SJCRH30 (cell line): ENCODE results near the gene HS6ST3. TPM values are rescaled to one million over a fixed set of nuclear protein-coding genes. Genes with fewer than 3 reads are reported as not detected.
"Not testable (repeated sequence)": the region's sequence is repeated elsewhere in the genome, so short reads cannot be mapped to it uniquely, and the experiment has no call there.

ENCODE experiments used
- DNase-seq, 2 experiments: peaks; one replicate each; pipeline ENCODE4 v3.0.0-alpha.2; 2015 to 2020
- H3K27ac ChIP-seq: fragments of 250-450 bp; sonication (Bioruptor Pico); 2 replicates; pipeline ENCODE4 v1.5.1; 2020; ENCODE audit warnings: mild to moderate bottlenecking, moderate library complexity
- H3K27me3 ChIP-seq: fragments of 250-450 bp; sonication (Bioruptor Pico); 2 replicates; pipeline ENCODE4 v1.5.1; 2020; ENCODE audit warnings: mild to moderate bottlenecking, moderate library complexity
- H3K36me3 ChIP-seq: fragments of 250-450 bp; sonication (Bioruptor Pico); 2 replicates; pipeline ENCODE4 v1.5.1; 2020; ENCODE audit warnings: mild to moderate bottlenecking, moderate library complexity
- H3K4me1 ChIP-seq: fragments of 250-450 bp; sonication (Bioruptor Pico); 2 replicates; pipeline ENCODE4 v1.5.1; 2020; ENCODE audit warnings: mild to moderate bottlenecking, moderate library complexity
- H3K4me3 ChIP-seq: fragments of 250-450 bp; sonication (Bioruptor Pico); 2 replicates; pipeline ENCODE4 v1.5.1; 2020; ENCODE audit warnings: mild to moderate bottlenecking, moderate library complexity
- H3K9me3 ChIP-seq: fragments of 250-450 bp; sonication (Bioruptor Pico); replicated peaks from 2 replicates; pipeline ENCODE4 v1.5.1; 2020; ENCODE audit warnings: mild to moderate bottlenecking, moderate library complexity
- total RNA-seq: library from RNA; depleted of rRNA; stranded (reverse); fragments of >200 nt; shearing (Covaris generic); gene quantifications from 2 replicates; pipeline ENCODE4 v1.2.3, GENCODE V29; 2014

Gene HS6ST3
- total RNA-seq, 1 experiment from 2014 or later = 0.02 TPM

DNA sequence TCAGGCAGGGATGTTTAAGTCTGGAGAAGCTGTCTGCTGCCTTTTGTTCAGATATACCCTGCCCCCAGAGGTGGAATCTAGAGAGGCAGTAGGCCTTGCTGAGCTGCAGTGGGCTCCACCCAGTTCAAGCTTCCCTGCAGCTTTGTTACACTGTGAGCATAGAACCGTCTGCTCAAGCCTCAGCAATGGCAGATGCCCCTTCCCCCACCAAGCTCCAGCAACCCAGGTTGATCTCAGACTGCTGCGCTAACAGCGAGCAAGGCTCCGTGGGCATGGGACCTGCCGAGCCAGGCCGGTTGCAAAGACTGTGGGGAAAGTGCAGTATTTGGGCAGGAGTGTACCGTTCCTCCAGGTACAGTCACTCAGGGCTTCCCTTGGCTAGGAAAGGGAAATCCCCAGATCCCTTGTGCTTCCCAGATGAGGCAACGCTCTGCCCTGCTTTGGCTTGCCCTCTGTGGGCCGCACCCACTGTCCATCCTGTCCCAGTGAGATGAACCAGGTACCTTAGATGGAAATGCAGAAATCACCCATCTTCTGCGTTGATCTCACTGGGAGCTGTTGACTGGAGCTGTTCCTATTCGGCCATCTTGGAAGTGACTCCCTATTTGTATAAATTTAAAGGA lies 434.6 kb downstream of the HS6ST3 start:
- not testable (repeated sequence) for H3K27ac ChIP-seq, H3K4me3 ChIP-seq, H3K4me1 ChIP-seq, H3K36me3 ChIP-seq, H3K9me3 ChIP-seq, DNase-seq, H3K27me3 ChIP-seq

DNA sequence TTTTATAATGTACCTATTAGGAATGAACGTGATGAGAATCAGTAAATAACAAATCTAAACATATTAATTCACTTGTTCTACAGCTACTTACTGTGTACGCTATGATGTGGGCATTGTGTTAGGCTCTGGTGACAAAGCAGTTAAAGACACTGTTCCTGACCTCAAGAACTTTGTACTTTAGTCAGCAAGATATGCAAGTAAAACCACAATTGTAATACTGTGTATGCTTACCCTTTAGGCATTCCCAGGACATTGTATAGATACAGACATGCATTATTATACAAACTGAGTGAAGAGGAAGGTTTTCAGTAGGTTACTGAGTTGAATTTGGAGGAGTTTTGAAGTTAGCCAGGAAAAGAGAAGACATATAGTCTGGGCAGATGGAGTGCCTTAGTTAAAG lies 435.8 kb downstream of the HS6ST3 start:
- H3K9me3 ChIP-seq = no peaks in the 10 kb centered on the region
- no peak overlapping the region for H3K27ac ChIP-seq
- no peak overlapping the region for H3K4me3 ChIP-seq
- no peaks in the 10 kb centered on the region for H3K36me3 ChIP-seq
- no peak for DNase-seq
- H3K27me3 ChIP-seq = no peaks in the 10 kb centered on the region
- H3K4me1 ChIP-seq = no peaks in the 10 kb centered on the region

DNA sequence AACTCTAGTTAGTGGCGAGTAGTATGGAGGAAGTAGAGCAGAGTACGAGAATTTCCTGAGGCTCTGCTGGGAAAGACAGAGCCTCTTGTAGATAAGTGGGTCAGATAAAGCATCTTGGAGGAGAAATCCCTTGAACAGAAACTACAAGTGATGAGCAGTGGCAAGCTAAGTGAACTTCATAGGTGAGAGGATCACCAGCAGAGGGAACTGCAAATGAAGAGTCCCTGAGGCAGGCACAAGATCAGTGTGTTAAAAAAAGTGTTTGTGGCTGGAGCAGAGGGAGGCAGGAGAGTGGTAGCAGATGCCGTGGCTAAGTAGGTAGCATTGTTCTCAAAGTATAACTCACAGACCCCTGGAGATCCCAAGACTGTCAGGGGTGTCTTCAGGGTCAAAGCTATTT lies 437.6 kb downstream of the HS6ST3 start:
- H3K27me3 ChIP-seq = no peaks in the 10 kb centered on the region
- no peaks in the 10 kb centered on the region for H3K36me3 ChIP-seq
- H3K4me1 ChIP-seq = no peaks in the 10 kb centered on the region
- H3K4me3 ChIP-seq = no peak overlapping the region
- H3K9me3 ChIP-seq = no peaks in the 10 kb centered on the region
- H3K27ac ChIP-seq = no peak overlapping the region
- no peak for DNase-seq

DNA sequence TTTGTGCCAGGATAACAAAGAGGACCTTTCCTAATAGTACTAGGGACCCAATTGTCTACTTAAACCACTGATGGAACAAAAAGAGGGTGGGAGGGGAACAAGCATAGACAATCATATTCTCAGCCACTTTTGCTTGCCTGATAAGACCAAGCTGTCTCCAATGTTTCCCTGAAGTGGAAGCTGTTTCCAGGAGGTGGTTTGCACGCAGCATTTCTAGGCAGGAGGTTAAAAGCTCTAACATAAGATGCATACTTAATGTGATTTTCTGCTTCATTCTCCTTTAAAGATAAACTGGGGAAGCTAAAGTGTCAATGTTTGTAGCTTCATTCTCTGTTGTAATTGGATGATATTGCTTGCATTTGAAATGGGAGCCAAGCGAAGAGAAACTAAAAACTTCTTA lies 442.9 kb downstream of the HS6ST3 start:
- Histone ChIP-seq H3K27ac (no peak overlapping the region), H3K9me3 (no peaks in the 10 kb centered on the region), H3K4me3 (no peak overlapping the region), H3K36me3 (no peaks in the 10 kb centered on the region), H3K4me1 (no peaks in the 10 kb centered on the region), H3K27me3 (no peaks in the 10 kb centered on the region)
- DNase-seq = no peak

DNA sequence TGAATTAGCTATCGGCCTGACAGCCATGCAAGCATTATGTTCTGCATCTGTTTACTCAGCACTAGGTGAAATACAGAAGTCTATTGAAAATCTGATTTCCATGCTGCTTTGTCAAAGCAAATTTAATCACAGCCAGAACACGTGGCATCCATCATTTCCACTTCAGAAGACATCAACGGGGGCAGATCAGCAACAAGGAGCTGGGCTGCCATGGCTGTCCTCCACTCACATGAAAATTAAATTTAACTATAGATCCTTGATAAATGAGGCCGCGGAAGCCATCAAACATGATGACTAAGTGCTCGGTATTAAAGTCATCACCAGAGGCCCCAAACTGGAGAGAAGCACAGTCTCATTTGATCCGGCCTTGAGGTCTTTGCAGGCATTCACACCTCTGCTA lies 443.5 kb downstream of the HS6ST3 start:
- no peak overlapping the region for H3K27ac ChIP-seq
- DNase-seq = no peak
- H3K36me3 ChIP-seq = no peaks in the 10 kb centered on the region
- H3K4me1 ChIP-seq = no peaks in the 10 kb centered on the region
- no peaks in the 10 kb centered on the region for H3K27me3 ChIP-seq
- H3K4me3 ChIP-seq = no peak overlapping the region
- no peaks in the 10 kb centered on the region for H3K9me3 ChIP-seq

DNA sequence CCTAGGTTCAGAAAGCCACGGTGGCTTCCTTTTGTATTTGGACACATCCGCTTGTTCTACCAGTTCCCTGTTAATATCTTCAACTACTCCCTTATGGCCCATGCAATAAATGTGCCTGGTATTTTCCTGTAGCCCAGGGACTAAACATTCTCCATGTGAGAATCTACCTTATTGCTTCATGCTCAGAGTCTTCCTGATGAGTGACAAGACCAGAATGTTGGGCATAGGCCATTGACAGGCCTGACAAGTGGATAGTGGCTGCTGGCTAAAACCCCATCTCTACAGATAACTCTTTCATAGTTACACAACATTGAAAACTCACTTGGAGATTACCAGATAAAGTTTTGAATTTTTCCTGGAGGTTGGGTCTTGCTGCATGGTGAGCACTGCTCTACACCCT lies 449.9 kb downstream of the HS6ST3 start:
- Histone ChIP-seq H3K27ac (no peak overlapping the region), H3K4me1 (no peaks in the 10 kb centered on the region)

DNA sequence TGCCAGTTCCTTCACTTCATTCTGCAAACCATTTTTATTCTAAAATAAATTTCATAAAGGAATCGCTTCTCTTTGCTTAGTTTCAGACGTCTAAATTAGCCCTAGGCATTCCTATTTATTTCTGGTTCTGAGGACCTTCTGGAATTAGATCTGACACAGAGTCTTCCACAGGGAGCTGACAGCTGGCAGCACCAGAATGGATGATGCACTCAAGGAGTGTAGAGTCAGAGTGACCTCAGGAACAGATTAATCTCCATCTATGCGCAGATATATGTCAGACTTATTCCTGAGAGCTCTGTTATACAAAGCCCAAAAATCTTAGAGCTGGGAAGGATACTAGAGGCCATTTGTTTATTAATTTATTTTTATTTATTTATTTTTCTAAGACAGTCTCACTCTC lies 450.8 kb downstream of the HS6ST3 start:
- H3K27ac ChIP-seq = no peak overlapping the region
- H3K4me3 ChIP-seq = no peak overlapping the region
- no peak for DNase-seq
- no peaks in the 10 kb centered on the region for H3K27me3 ChIP-seq
- H3K9me3 ChIP-seq = no peaks in the 10 kb centered on the region
- no peaks in the 10 kb centered on the region for H3K36me3 ChIP-seq
- no peaks in the 10 kb centered on the region for H3K4me1 ChIP-seq

More for the DNA sequence above, 449.9 kb downstream of the HS6ST3 start:
- Histone ChIP-seq H3K4me3 (no peak overlapping the region), H3K9me3 (no peaks in the 10 kb centered on the region), H3K27me3 (no peaks in the 10 kb centered on the region), H3K36me3 (no peaks in the 10 kb centered on the region)
- no peak for DNase-seq

DNA sequence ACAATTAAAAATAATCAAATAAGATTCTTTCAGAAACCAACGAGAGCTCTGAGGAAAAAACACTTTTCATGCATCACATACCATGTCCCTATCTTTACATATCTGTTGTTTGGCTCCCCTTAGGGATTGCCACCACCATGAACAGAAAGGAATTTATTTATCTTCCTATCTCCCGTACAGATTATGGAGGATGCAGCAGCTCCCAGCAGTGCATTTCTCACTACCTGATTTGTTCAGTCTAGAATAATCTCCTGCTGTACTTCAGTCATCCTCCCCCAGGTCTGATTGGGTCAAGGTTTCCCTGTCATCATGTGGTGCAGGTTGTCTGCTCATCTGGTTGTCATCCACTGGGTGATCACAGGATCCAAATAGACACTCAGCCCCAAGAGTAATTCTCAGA lies 453.1 kb downstream of the HS6ST3 start:
- H3K36me3 ChIP-seq = no peaks in the 10 kb centered on the region
- no peak for DNase-seq
- no peak overlapping the region for H3K27ac ChIP-seq
- no peaks in the 10 kb centered on the region for H3K4me1 ChIP-seq
- H3K4me3 ChIP-seq = no peak overlapping the region
- no peaks in the 10 kb centered on the region for H3K27me3 ChIP-seq
- H3K9me3 ChIP-seq = no peaks in the 10 kb centered on the region

DNA sequence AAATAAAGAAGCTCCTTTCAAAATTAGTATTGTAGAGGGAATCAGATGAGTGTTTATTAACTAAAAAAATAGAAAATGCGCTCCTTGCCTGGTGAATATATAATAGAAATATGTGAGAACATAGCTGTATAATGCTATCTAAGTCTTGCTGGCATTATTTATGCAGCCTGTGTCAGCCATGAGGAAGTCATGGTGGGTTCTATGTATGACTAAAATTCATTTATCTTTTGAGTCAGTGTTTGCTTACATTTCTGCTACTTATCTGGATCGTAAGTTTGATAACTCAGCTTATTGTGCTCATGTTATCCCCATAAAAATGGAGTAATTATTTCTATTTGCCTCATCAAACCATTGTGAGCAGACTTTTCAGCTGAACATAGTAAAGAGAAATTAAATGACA lies 455.1 kb downstream of the HS6ST3 start:
- no peaks in the 10 kb centered on the region for H3K36me3 ChIP-seq
- no peaks in the 10 kb centered on the region for H3K4me1 ChIP-seq
- H3K9me3 ChIP-seq = no peaks in the 10 kb centered on the region
- no peaks in the 10 kb centered on the region for H3K27me3 ChIP-seq
- no peak overlapping the region for H3K27ac ChIP-seq
- no peak overlapping the region for H3K4me3 ChIP-seq
- DNase-seq = no peak

DNA sequence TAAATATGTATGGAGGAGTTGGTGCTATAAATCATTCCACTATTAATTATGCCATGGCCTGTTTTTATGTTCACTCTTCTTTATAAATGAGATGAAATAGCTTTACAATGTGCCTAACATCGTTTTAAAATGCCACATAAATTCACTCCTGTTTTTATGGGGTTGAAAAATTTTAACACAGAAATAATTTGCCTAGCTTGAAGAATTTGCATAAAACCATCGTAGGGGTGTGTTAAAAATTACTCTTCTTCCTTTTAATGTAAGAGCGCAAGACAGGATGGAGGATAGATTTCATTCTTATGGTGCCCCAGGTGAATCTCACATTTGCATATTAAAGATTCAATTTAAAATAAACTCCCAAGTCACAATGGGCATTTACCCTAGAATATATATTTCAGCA lies 456.6 kb downstream of the HS6ST3 start:
- Histone ChIP-seq H3K27ac (no peak overlapping the region), H3K36me3 (no peaks in the 10 kb centered on the region), H3K9me3 (no peaks in the 10 kb centered on the region), H3K27me3 (no peaks in the 10 kb centered on the region), H3K4me3 (no peak overlapping the region), H3K4me1 (no peaks in the 10 kb centered on the region)
- no peak for DNase-seq

DNA sequence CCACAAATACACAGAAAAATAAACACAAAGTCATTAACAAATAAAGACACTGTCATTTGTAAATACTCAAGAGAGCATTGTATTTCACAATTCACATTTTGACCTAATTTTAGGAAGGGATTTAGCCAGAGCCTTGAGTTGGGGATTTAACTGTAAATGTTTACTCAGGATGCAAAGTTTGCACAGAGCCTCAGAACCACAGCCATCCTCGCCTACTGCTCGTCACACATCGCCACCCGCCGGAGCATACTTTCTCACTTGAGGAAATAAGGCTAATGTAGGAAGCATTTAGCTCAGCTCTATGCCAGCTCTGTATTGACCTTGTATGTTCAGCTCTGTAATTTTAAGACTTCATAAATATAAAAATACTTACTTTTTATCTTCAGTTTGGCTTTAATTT lies 461.6 kb downstream of the HS6ST3 start:
- peak; percentile 3 to 4 for DNase-seq
- no peak overlapping the region for H3K27ac ChIP-seq
- H3K36me3 ChIP-seq = no peaks in the 10 kb centered on the region
- H3K27me3 ChIP-seq = no peaks in the 10 kb centered on the region
- H3K4me3 ChIP-seq = no peak overlapping the region
- no peaks in the 10 kb centered on the region for H3K9me3 ChIP-seq
- no peaks in the 10 kb centered on the region for H3K4me1 ChIP-seq

DNA sequence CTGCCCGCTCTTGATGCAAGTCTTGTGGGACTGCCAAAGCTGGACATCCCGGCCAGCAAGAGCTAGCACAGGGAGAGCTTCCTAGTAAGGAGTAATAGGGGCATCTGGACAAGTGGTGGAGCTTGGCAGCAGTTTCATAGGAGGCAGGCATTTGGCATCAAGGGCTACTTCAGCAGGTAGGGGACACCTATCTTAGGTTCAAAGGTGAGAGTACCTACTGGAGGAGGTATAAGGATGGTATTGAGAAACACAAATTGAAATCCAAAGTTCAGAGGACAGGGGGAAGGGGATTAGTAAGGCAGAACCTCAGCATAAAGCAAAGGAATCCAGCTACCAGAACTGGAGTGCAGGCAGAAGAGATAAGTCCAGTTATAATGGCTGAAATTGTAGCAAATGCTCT lies 462.7 kb downstream of the HS6ST3 start:
- no peak for DNase-seq
- no peaks in the 10 kb centered on the region for H3K36me3 ChIP-seq

DNA sequence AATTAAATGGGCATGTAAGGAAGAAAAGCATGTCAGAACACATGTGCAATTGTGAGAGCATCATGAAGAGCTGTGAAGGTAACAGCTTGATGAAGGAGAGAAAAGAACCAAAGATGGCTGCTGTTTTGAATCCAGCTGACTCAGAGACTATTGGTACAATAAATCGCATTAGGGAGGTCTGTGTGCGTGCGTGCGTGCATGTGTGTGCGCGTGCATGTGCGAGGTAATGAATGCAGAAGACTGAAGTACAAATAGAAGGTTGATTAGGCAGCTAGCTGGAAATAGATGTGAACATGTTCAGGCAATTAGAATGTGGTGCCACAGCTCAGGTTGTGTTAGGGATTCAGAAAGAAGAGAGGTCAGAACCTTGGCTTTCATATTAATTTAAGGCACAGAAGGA lies 463.9 kb downstream of the HS6ST3 start:
- no peak for DNase-seq
- Histone ChIP-seq H3K4me1 (no peaks in the 10 kb centered on the region), H3K36me3 (no peaks in the 10 kb centered on the region), H3K27me3 (no peaks in the 10 kb centered on the region), H3K4me3 (no peak overlapping the region), H3K9me3 (no peaks in the 10 kb centered on the region), H3K27ac (no peak overlapping the region)

More for the DNA sequence above, 462.7 kb downstream of the HS6ST3 start:
- Histone ChIP-seq H3K9me3 (no peaks in the 10 kb centered on the region), H3K4me1 (no peaks in the 10 kb centered on the region), H3K27ac (no peak overlapping the region), H3K4me3 (no peak overlapping the region), H3K27me3 (no peaks in the 10 kb centered on the region)

DNA sequence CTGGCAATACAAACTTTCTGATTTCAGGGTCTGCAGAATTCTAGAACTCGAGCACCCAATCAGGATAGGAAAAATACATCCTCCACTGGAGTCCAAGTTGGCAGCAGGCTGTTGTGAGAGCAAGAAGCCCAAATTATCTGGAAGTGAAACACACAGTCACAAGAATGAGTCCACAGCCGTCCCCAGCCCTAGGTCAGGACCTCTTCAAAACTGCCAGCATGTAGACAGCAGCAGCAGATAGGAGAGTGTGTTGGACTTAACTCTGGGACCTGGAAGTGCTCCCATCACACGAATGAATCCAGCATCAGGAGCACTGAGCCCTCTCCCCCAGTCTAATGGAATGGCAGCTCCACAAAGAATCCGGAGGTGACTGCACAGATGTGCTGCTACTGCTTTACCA lies 483.7 kb downstream of the HS6ST3 start:
- no peaks in the 10 kb centered on the region for H3K36me3 ChIP-seq
- H3K27me3 ChIP-seq = no peaks in the 10 kb centered on the region
- H3K4me1 ChIP-seq = no peaks in the 10 kb centered on the region
- H3K4me3 ChIP-seq = no peak overlapping the region
- no peak overlapping the region for H3K27ac ChIP-seq
- DNase-seq = no peak
- H3K9me3 ChIP-seq = no peaks in the 10 kb centered on the region; the same call in 1 of the 2 replicates

DNA sequence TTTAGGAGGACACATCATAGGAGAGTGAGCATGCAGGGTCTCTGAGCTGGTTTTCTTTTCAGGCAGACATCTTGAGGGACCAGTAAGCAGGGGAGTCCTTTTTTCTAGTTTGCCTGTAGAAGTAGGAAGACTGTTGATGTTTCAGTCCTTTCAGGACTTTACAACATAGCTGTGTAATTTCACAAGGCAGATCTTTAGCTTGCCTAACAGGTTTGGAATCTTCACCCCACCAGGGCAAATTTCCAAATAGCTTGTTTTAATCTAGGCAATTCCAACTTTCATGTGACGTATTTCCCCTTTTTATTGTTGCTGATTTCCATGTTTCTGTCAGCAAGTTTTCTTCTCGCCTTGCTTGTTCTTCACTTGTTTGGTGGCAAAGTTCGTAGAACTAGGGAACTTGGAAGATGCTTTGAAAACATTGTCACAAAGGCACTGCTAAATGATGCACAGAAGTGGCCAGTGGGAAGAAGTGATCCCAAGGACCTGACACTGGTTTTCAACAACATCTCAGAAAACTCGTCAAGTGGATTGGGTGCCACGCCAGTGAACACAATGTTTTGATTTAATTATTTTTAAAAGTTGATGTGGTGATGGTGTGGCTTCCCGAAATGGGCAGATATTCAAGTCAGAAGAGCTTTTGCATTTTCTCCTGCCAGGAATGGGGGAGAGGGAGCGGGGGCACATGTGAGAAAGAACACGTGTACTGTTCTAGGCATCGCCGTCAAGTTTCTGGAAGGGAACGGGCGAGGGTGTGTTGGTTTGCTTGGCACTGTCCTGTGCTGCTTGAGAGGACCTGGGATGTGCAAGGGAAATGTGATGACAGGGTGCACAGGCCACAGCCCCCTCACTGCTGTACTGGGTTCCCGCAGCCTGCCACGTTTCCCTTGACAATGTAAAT lies 485.8 kb downstream of the HS6ST3 start:
- no peak overlapping the region for H3K27ac ChIP-seq
- DNase-seq = no peak
- H3K9me3 ChIP-seq = no peaks in the 10 kb centered on the region; the same call in 1 of the 2 replicates
- H3K27me3 ChIP-seq = no peaks in the 10 kb centered on the region
- H3K4me1 ChIP-seq = no peaks in the 10 kb centered on the region
- H3K4me3 ChIP-seq = no peak overlapping the region
- no peaks in the 10 kb centered on the region for H3K36me3 ChIP-seq

DNA sequence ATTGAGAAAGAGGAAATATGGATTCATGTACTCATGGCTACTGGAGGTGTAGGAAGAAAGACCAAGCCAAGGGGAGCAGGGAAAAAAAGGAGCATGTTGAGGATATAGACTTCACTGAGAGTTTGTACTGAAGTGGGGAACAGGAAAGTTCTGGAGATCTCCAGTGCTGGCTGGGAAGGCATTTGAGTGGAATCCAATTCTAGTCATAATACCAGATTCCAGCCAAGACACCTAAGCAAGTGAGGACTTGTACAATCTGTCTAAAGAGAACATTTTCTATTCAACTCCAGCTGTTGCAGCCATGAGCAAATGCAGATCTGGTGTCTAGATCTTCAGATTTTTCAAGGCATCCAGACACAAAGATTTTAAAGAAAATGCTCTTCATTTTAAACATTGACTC lies 491.8 kb downstream of the HS6ST3 start:
- Histone ChIP-seq H3K36me3 (no peaks in the 10 kb centered on the region), H3K27ac (no peak overlapping the region)

More for the DNA sequence above, 491.8 kb downstream of the HS6ST3 start:
- Histone ChIP-seq H3K4me3 (no peak overlapping the region), H3K27me3 (no peaks in the 10 kb centered on the region), H3K9me3 (no peaks in the 10 kb centered on the region), H3K4me1 (no peaks in the 10 kb centered on the region)
- DNase-seq = no peak
